Breast epithelium (tissue), 4 donors: ENCODE measurements around the gene GNAQ. TPM values are rescaled to one million over a fixed set of nuclear protein-coding genes. Genes with fewer than 3 reads are reported as not detected.

Experiments
- DNase-seq, 2 donors: peaks; one replicate each; pipeline ENCODE4 v3.0.0-alpha.2; 2019; ENCODE audit warnings: low spot score in 2 of 2
- H3K27ac ChIP-seq, 2 donors: fragments of 200-600 bp; sonication (generic) in 1 of 2; one replicate each; pipeline ENCODE4 v1.5.1; 2016 to 2019; ENCODE audit warnings: mild to moderate bottlenecking in 1 of 2
- H3K27me3 ChIP-seq, 2 donors: fragments of 200-600 bp; sonication (generic) in 1 of 2; one replicate each; pipeline versions ENCODE4 v1.5.1 to v1.6.0; 2017 to 2019; ENCODE audit warnings: control low read depth in 1 of 2, mild to moderate bottlenecking in 1 of 2
- H3K36me3 ChIP-seq: fragments of 200-600 bp; one replicate; pipeline ENCODE4 v1.5.1; 2019
- H3K4me1 ChIP-seq, 2 donors: fragments of 200-600 bp; sonication (generic); one replicate each; pipeline ENCODE4 v1.5.1; 2016 to 2019; ENCODE audit warnings: control low read depth in 1 of 2
- H3K4me3 ChIP-seq, 3 donors: fragments of 200-600 bp; sonication (generic); 1 replicate in 2 of 3; 2 replicates in 1 of 3; pipeline ENCODE4 v1.5.1; 2016 to 2019; ENCODE audit warnings: mild to moderate bottlenecking in 3 of 3, moderate library complexity in 2 of 3
- H3K9me3 ChIP-seq, 2 donors: fragments of 200-600 bp; sonication (generic) in 1 of 2; one replicate each; pipeline ENCODE4 v1.5.1; 2016 to 2019; ENCODE audit warnings: control low read depth in 1 of 2
- POLR2A ChIP-seq: fragments of 450-650 bp; IDR thresholded peaks from one replicate; pipeline ENCODE4 v1.6.1; 2016; ENCODE audit warnings: antibody characterized with exemption, mild to moderate bottlenecking, moderate library complexity
- POLR2AphosphoS5 ChIP-seq, 3 donors: sonication (generic); formaldehyde crosslinking; IDR thresholded peaks; one replicate each; pipeline ENCODE4 v1.6.1; 2017; ENCODE audit warnings: antibody characterized with exemption in 3 of 3
- intact Hi-C: fragments of 100-400 bp; cut with DNase I; formaldehyde crosslinking; loops from one replicate; pipeline ENCODE4 v1.15.1; 2023; ENCODE audit warnings: low total_unique reads
- total RNA-seq, 3 donors: library from RNA; depleted of rRNA; stranded (reverse); fragments of >200 nt; gene quantifications; one replicate each; pipeline ENCODE4 v1.1.0, GENCODE V29; 2016
- TF ChIP-seq, protein P1 (sequence below), 3 donors: fragments of 450-650 bp; IDR thresholded peaks; one replicate each; pipeline ENCODE4 v1.5.1; 2016 to 2017; ENCODE audit warnings: antibody characterized with exemption in 3 of 3, mild to moderate bottlenecking in 3 of 3, moderate library complexity in 3 of 3

The GNAQ gene
- total RNA-seq, 3 donors from 2014 or later, result 39.0 to 49.3 (median 47.2) TPM

DNA sequence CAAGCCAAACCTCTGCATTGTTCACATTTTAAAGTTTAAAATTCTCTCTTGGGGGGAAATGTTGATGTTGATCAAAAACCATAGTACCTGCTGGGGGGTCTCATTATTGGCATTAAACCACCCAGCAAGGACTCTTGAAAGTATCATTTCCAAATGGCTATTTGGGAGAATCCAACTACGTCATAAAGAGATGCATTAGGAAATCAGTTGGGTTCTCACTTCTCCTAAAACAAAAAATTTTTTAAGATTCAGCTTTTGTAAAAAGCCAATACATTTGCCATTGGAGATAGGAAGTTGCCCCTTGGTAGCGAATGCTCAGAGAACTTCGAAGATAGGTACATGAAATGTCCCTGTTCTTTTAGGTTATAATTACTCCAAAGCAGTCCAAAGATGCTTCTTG is 96.4 kb downstream of the GNAQ start:
- H3K4me1 ChIP-seq, result no peaks in the 10 kb centered on the region
- H3K4me3 ChIP-seq, result no peak overlapping the region
- no peak for DNase-seq
- H3K27ac ChIP-seq, result no peak overlapping the region
- no peaks in the 10 kb centered on the region for H3K9me3 ChIP-seq
- no peaks in the 10 kb centered on the region for H3K36me3 ChIP-seq
- H3K27me3 ChIP-seq, result no peaks in the 10 kb centered on the region
- intact Hi-C loops, result no loop called here
- TF ChIP-seq POLR2AphosphoS5 (IDR thresholded peaks at IDR 0.05) (no peak), POLR2A (no peak)
- TF ChIP-seq, protein P1, sequence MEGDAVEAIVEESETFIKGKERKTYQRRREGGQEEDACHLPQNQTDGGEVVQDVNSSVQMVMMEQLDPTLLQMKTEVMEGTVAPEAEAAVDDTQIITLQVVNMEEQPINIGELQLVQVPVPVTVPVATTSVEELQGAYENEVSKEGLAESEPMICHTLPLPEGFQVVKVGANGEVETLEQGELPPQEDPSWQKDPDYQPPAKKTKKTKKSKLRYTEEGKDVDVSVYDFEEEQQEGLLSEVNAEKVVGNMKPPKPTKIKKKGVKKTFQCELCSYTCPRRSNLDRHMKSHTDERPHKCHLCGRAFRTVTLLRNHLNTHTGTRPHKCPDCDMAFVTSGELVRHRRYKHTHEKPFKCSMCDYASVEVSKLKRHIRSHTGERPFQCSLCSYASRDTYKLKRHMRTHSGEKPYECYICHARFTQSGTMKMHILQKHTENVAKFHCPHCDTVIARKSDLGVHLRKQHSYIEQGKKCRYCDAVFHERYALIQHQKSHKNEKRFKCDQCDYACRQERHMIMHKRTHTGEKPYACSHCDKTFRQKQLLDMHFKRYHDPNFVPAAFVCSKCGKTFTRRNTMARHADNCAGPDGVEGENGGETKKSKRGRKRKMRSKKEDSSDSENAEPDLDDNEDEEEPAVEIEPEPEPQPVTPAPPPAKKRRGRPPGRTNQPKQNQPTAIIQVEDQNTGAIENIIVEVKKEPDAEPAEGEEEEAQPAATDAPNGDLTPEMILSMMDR (IDR thresholded peaks at IDR 0.05), result no peak

DNA sequence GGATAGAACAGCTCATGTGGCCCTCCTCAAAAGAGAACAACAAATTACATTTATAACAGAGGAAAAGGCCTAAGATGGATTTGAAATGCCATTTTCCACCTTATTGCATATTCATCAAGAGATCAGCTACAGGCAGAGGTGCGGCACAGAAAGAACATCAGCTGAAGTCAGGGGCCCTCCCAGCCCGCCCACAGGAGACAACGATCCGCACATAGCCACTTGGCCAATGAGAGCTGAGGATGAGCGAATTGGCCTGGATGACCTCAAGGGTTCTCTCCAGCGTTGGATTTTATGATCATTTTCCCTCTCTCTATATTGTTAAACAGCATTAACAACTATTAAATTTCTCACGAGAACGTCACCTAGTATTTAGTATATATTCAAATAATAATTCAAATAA is 97.6 kb downstream of the GNAQ start:
- Histone ChIP-seq H3K36me3 (no peaks in the 10 kb centered on the region), H3K4me3 (no peak overlapping the region), H3K27ac (no peak overlapping the region), H3K9me3 (no peaks in the 10 kb centered on the region), H3K4me1 (no peaks in the 10 kb centered on the region), H3K27me3 (no peaks in the 10 kb centered on the region)
- TF ChIP-seq POLR2A (no peak), POLR2AphosphoS5 (IDR thresholded peaks at IDR 0.05) (no peak)
- TF ChIP-seq, protein P1 (IDR thresholded peaks at IDR 0.05), result no peak
- intact Hi-C loops, result no loop called here
- no peak for DNase-seq

DNA sequence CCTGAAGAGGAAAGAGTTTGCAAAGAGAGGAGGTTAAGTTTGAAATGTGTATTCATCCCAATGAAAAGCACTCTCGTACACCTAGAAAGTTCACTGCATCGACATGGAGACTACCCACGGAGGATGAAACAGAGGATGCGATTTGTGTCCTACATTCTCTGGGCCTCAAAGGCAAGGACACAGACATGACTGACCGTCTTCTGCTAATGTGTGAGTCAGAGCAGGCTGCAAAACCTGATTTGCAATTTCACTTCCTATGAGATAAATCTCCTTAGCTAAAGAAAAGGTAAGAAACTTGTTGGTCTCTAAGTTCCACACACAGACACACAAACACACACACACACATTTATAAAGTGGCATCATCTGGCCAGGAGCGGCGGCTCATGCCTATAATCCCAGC is 98.6 kb downstream of the GNAQ start:
- Histone ChIP-seq H3K36me3 (no peaks in the 10 kb centered on the region), H3K4me1 (no peaks in the 10 kb centered on the region), H3K27ac (no peak overlapping the region), H3K4me3 (no peak overlapping the region), H3K9me3 (no peaks in the 10 kb centered on the region), H3K27me3 (no peaks in the 10 kb centered on the region)
- no peak for DNase-seq
- TF ChIP-seq POLR2A (no peak), POLR2AphosphoS5 (IDR thresholded peaks at IDR 0.05) (no peak)
- TF ChIP-seq, protein P1 (IDR thresholded peaks at IDR 0.05), result no peak
- intact Hi-C loops, result no loop called here

DNA sequence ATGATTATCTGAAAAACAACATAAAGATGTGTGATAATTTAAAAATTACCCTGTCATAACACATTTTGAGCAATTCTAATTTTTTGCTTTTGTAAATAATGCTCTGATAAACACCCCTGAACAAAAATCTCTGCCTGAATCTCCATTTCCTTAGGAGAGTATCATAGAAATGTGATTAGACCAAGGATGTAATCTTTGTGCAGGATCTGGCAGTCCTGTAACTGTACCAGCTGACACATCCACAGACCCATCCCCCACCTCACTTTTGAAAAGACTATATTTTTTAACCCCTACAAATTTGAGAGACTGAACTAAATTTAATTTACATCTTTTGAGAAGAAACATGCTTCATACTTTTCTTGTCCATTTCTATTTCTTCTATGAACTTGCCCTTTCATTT is 101.7 kb downstream of the GNAQ start:
- TF ChIP-seq POLR2A, result no peak
- TF ChIP-seq, protein P1 (IDR thresholded peaks at IDR 0.05), result no peak
- no peak for TF ChIP-seq POLR2AphosphoS5 (IDR thresholded peaks at IDR 0.05)
- Histone ChIP-seq H3K9me3 (no peaks in the 10 kb centered on the region), H3K36me3 (no peaks in the 10 kb centered on the region), H3K4me1 (peaks cover 0 to 6% of the 10 kb centered on the region in 2 donors), H3K4me3 (no peak overlapping the region), H3K27me3 (no peaks in the 10 kb centered on the region), H3K27ac (no peak overlapping the region)
- no peak for DNase-seq
- intact Hi-C loops, result no loop called here

DNA sequence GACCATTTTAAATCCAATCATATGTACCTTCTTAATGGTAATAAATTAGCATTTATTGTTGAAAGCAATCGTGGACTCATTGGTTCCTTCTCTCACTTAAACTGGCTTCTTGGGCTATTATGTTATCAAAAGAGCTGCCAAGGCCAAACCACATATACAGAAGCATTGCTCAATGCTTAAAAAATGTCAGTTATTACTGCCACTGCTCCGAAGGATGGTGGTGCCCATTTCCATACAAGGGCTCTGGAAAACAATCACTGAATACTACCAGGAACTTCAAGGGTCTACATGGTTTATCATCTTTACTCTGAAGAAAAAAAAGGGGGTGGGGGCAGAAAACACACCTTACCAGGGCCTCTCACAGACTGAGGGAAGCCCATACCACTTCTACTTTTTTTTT is 104.3 kb downstream of the GNAQ start:
- Histone ChIP-seq H3K27me3 (no peaks in the 10 kb centered on the region), H3K4me1 (peaks cover 0 to 6% of the 10 kb centered on the region in 2 donors), H3K4me3 (no peak overlapping the region), H3K27ac (no peak overlapping the region), H3K36me3 (no peaks in the 10 kb centered on the region), H3K9me3 (no peaks in the 10 kb centered on the region)
- intact Hi-C loops, result no loop called here
- no peak for TF ChIP-seq POLR2A
- TF ChIP-seq POLR2AphosphoS5 (IDR thresholded peaks at IDR 0.05), result no peak
- TF ChIP-seq, protein P1 (IDR thresholded peaks at IDR 0.05), result no peak
- no peak for DNase-seq
